Stomach (tissue), 9 donors: ENCODE results near the gene GNA14. TPM values are rescaled to one million over a fixed set of nuclear protein-coding genes. Genes with fewer than 3 reads are reported as not detected.

Experiments used
- DNase-seq, 2 donors: peaks; one replicate each; pipeline versions ENCODE4 v3.0.0 to v3.0.0-alpha.2; 2013 to 2019
- H3K27ac ChIP-seq, 5 donors: fragments of 200-600 bp in 4 of 5; sonication (generic) in 4 of 5; one replicate each; pipeline ENCODE4 v1.5.1; 2013 to 2019; ENCODE audit warnings: mild to moderate bottlenecking in 1 of 5, moderate library complexity in 1 of 5
- H3K27me3 ChIP-seq, 3 donors: fragments of 200-600 bp; sonication (generic); one replicate each; pipeline ENCODE4 v1.5.1; 2017 to 2019; ENCODE audit warnings: mixed run types in 1 of 3
- H3K36me3 ChIP-seq, 4 donors: fragments of 200-600 bp; sonication (generic); 1 replicate in 3 of 4; 2 replicates in 1 of 4; pipeline ENCODE4 v1.5.1; 2016 to 2019
- H3K4me1 ChIP-seq, 4 donors: fragments of 200-600 bp; sonication (generic); one replicate each; pipeline ENCODE4 v1.5.1; 2016 to 2019
- H3K4me3 ChIP-seq, 4 donors: fragments of 200-600 bp; sonication (generic) in 3 of 4; one replicate each; pipeline ENCODE4 v1.5.1; 2016 to 2019; ENCODE audit warnings: mild to moderate bottlenecking in 1 of 4
- H3K9me3 ChIP-seq, 4 donors: fragments of 200-600 bp; sonication (generic); one replicate each; pipeline ENCODE4 v1.5.1; 2016 to 2019
- EP300 ChIP-seq: sonication (generic); formaldehyde crosslinking; IDR thresholded peaks from one replicate; pipeline ENCODE4 v1.6.1; 2017; ENCODE audit warnings: antibody characterized with exemption
- POLR2A ChIP-seq, 4 donors: fragments of 450-650 bp; IDR thresholded peaks; one replicate each; pipeline ENCODE4 v1.6.1; 2016; ENCODE audit warnings: antibody characterized with exemption in 4 of 4, control low read depth in 2 of 4, mild to moderate bottlenecking in 1 of 4, moderate library complexity in 1 of 4
- POLR2AphosphoS5 ChIP-seq, 3 donors: sonication (generic); formaldehyde crosslinking; IDR thresholded peaks; one replicate each; pipeline ENCODE4 v1.6.1; 2016; ENCODE audit warnings: antibody characterized with exemption in 3 of 3
- WGBS, 5 donors: extraction: QIAGEN DNeasy Blood & Tissue Kit in 3 of 5; methylation state at CpG; one replicate each; pipeline versions ENCODE4 v1.1.5 to v1.1.7; 2013 to 2018; 5-methylcytosine and 5-hydroxymethylcytosine counted together
- intact Hi-C: fragments of 100-400 bp; cut with DNase I; formaldehyde crosslinking; loops from one replicate; pipeline ENCODE4 v1.15.1; 2023; ENCODE audit warnings: low total_unique reads
- polyA plus RNA-seq, 3 donors: library from polyadenylated mRNA; stranded (reverse); fragments of 200-250 nt; gene quantifications; one replicate each; pipeline ENCODE4 v1.2.3, GENCODE V29; 2013
- total RNA-seq, 5 donors: library from RNA; depleted of rRNA; stranded (reverse); fragments of >200 nt; gene quantifications; one replicate each; pipeline versions ENCODE4 v1.1.0 to v1.2.3, GENCODE V29; 2014 to 2016
- TF ChIP-seq, protein P1 (sequence below), 7 experiments: fragments of 450-650 bp in 4 of 7; fragments of 200-600 bp in 3 of 7; sonication (generic) in 3 of 7; IDR thresholded peaks; one replicate each; pipeline ENCODE4 v1.5.1; 2016 to 2019; ENCODE audit warnings: antibody characterized with exemption in 7 of 7, control low read depth in 2 of 7, mild to moderate bottlenecking in 1 of 7
- donor health status: healthy with polysubstance abuse.
- donor health status: Bipolar disorder and iron deficiency.
- donor health status: healthy.

The GNA14 gene
- total and polyA plus RNA-seq, 8 donors: 0.46 to 12.5 (median 1.3) TPM; not detected in 1

DNA sequence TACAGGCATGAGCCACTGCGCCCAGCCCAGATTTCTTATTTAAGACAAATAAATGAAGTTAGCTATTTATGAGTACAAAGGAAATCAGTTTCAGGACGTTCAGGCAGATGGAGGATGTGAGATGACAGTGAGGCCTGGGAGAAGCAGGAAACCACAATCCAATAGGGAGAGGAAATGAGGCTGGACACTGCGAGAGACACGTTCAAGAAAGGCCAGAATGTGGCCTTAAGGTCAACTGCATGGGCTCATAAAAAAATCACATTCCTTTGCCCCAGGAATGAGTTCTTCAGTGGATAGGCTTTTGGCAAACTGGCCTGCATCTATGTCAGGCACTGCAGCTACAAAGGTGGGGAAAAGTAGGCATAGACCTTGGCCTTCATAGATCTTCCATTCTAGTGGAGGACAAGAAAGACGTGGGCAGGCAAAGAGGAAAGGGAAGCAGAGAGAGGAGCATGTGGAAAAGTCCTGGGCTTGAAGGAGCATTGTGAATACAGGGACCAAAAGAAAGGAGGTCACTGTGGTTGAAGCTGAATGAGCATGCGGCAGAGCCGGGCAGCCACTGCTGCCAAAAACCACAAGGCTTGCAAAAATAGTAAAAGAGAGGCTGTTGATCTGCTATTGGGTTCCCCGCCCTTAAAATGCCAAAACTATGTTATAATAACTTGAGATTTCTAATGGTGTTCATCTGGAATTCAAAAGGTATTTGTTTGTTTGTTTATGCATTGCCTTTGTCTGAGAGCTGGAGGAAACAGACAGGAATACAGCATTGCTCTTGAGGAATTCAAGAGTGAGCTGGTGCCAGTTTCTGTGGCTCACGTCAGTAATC, 133.0 kb downstream of the GNA14 start:
- Histone ChIP-seq H3K36me3 (no peaks in the 10 kb centered on the region), H3K4me1 (peaks cover 0 to 7% (median 3%) of the 10 kb centered on the region in 4 donors), H3K27me3 (no peaks in the 10 kb centered on the region), H3K9me3 (no peaks in the 10 kb centered on the region), H3K4me3 (no peak overlapping the region), H3K27ac (peak overlapping the region in 1 of 5 donors; percentile 17)
- DNase-seq: peak in 1 of 2 donors; percentile 36
- 51 to 75% (median 66%) methylated on average over 9 of the region's 9 CpGs for WGBS, 5 donors
- TF ChIP-seq EP300 (no peak), POLR2A (IDR thresholded peaks at IDR 0.05) (no peak), POLR2AphosphoS5 (IDR thresholded peaks at IDR 0.05) (no peak)
- TF ChIP-seq, protein P1, sequence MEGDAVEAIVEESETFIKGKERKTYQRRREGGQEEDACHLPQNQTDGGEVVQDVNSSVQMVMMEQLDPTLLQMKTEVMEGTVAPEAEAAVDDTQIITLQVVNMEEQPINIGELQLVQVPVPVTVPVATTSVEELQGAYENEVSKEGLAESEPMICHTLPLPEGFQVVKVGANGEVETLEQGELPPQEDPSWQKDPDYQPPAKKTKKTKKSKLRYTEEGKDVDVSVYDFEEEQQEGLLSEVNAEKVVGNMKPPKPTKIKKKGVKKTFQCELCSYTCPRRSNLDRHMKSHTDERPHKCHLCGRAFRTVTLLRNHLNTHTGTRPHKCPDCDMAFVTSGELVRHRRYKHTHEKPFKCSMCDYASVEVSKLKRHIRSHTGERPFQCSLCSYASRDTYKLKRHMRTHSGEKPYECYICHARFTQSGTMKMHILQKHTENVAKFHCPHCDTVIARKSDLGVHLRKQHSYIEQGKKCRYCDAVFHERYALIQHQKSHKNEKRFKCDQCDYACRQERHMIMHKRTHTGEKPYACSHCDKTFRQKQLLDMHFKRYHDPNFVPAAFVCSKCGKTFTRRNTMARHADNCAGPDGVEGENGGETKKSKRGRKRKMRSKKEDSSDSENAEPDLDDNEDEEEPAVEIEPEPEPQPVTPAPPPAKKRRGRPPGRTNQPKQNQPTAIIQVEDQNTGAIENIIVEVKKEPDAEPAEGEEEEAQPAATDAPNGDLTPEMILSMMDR (IDR thresholded peaks at IDR 0.05): no peak
- intact Hi-C loops: no loop called here

DNA sequence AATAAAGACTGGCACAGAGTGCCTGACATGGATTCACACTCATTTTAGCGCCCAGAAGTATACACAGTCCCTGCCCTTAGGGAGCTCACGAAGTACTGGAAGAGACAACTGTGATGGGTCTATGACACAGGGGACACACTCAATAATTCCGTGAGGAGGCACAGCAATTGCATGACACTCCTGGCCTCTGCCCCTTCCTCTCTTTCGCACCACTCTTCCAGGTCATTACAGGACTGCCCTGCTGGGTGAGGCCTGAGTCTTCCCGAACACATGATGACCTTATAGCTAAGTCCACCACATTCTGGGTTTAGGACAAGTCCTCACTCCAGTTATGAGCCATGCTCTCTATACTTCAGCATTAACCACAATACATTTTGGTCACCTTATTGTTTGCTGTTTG, 134.7 kb downstream of the GNA14 start:
- TF ChIP-seq POLR2AphosphoS5 (IDR thresholded peaks at IDR 0.05) (no peak), EP300 (no peak), POLR2A (IDR thresholded peaks at IDR 0.05) (no peak)
- TF ChIP-seq, protein P1 (IDR thresholded peaks at IDR 0.05): no peak
- intact Hi-C loops: no loop called here
- 91 to 96% (median 93%) methylated on average over 5 of the region's 5 CpGs for WGBS, 5 donors
- Histone ChIP-seq H3K27me3 (no peaks in the 10 kb centered on the region), H3K9me3 (no peaks in the 10 kb centered on the region), H3K4me3 (no peak overlapping the region), H3K4me1 (peaks cover 0 to 7% (median 3%) of the 10 kb centered on the region in 4 donors), H3K36me3 (no peaks in the 10 kb centered on the region), H3K27ac (no peak overlapping the region)
- DNase-seq: no peak

DNA sequence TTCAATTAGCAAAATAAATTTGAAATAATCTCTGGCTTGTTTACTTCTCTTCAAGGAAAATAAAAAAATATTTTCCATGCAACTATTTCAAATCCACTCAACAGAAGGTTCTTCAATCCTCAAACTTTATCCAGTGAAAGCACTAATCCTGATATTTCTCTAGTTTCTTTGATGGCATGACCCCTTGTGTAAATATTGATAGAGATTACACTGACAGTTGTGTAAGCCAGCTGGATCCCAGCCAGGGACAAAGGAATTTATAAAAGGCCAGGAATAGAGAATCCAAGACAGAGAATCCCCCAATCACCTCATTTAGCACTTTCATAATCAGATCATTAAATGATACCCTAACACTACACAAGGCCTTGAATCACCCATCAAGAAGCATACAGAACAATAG, 135.2 kb downstream of the GNA14 start:
- Histone ChIP-seq H3K4me3 (no peak overlapping the region), H3K27me3 (no peaks in the 10 kb centered on the region), H3K4me1 (peaks cover 0 to 7% (median 3%) of the 10 kb centered on the region in 4 donors), H3K36me3 (no peaks in the 10 kb centered on the region), H3K9me3 (no peaks in the 10 kb centered on the region), H3K27ac (no peak overlapping the region)
- intact Hi-C loops: no loop called here
- no peak for DNase-seq
- TF ChIP-seq, protein P1 (IDR thresholded peaks at IDR 0.05): no peak
- TF ChIP-seq POLR2A (IDR thresholded peaks at IDR 0.05) (no peak), POLR2AphosphoS5 (IDR thresholded peaks at IDR 0.05) (no peak), EP300 (no peak)

DNA sequence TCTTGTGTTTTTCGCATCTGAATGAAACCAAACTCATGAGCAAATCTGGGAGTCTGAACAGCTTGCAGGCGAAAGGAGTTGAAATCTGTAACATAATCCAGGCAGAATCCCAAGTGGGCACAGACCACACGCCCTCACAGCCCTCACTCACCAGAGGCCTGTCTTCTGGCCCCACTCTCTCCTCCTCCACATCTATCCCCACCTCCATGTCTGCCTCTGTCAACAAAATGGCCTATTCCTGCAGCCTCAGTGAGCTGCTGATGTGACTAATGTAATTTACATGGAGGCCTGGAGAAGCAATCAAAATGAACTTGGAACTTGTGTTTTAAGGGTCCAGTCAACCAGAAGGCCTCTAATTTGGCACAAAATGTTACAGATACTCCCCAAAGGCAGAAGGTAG, 136.6 kb downstream of the GNA14 start:
- WGBS, 5 donors: 83 to 100% (median 93%) methylated on average over 2 to 3 of the region's 3 CpGs
- Histone ChIP-seq H3K4me3 (no peak overlapping the region), H3K9me3 (no peaks in the 10 kb centered on the region), H3K27ac (no peak overlapping the region), H3K36me3 (no peaks in the 10 kb centered on the region), H3K4me1 (peaks cover 0 to 14% (median 6%) of the 10 kb centered on the region in 4 donors), H3K27me3 (no peaks in the 10 kb centered on the region)
- intact Hi-C loops: no loop called here
- DNase-seq: no peak
- TF ChIP-seq POLR2AphosphoS5 (IDR thresholded peaks at IDR 0.05): no peak
- TF ChIP-seq, protein P1 (IDR thresholded peaks at IDR 0.05): no peak
- no peak for TF ChIP-seq EP300
- TF ChIP-seq POLR2A (IDR thresholded peaks at IDR 0.05): no peak
